HEK293 (cell line): ENCODE measurements around the gene HOXA3.

Experiments
- CTCF ChIA-PET: fragments of 350-600 bp; formaldehyde crosslinking; extraction: SDS; loops from one replicate; lab custom pipeline; 2021; ENCODE audit warnings: antibody characterized with exemption; lab: Yijun Ruan, JAX
- POLR2A ChIA-PET: fragments of 300-600 bp; formaldehyde crosslinking; extraction: SDS; loops from one replicate; lab custom pipeline; 2020; ENCODE audit warnings: antibody characterized with exemption, inconsistent platforms; lab: Yijun Ruan, JAX
- H3K27ac ChIP-seq: fragments of 200-500 bp; sonication (Bioruptor generic); 2 replicates; pipeline ENCODE4 v1.5.1; 2014; ENCODE audit warnings: low read depth, low read length, control low read depth, inconsistent platforms; ENCODE audit errors: extremely low read depth
- H3K36me3 ChIP-seq, 2 experiments: fragments of 200-500 bp in 1 of 2; sonication (Bioruptor generic) in 1 of 2; 1 replicate in 1 of 2; 2 replicates in 1 of 2; pipeline ENCODE4 v1.5.1; 2014 to 2017; ENCODE audit warnings: inconsistent platforms in 2 of 2, low read length in 2 of 2; ENCODE audit not compliant: control insufficient read depth in 2 of 2, insufficient read depth in 1 of 2
- H3K4me1 ChIP-seq: fragments of 200-500 bp; sonication (Bioruptor generic); 2 replicates; pipeline ENCODE4 v1.5.1; 2014; ENCODE audit warnings: mild to moderate bottlenecking, low read length, inconsistent platforms; ENCODE audit not compliant: control insufficient read depth, insufficient read depth
- H3K4me3 ChIP-seq: 2 replicates; pipeline ENCODE4 v1.5.1; 2011; ENCODE audit warnings: low read depth, mild to moderate bottlenecking, control low read depth, low read length, moderate library complexity
- H3K9me3 ChIP-seq: fragments of 200-500 bp; sonication (Bioruptor generic); 2 replicates; pipeline ENCODE4 v1.5.1; 2014; ENCODE audit warnings: low read depth, low read length, inconsistent platforms; ENCODE audit not compliant: control insufficient read depth, insufficient read depth
- KLF8 ChIP-seq: fragments of 450-650 bp; formaldehyde crosslinking; IDR thresholded peaks from 2 replicates; pipeline ENCODE4 v1.5.1; 2016; ENCODE audit warnings: missing biosample characterization, missing genetic modification characterization
- YY1 ChIP-seq: fragments of 450-650 bp; formaldehyde crosslinking; IDR thresholded peaks from 2 replicates; pipeline ENCODE4 v1.5.1; 2018; ENCODE audit warnings: missing biosample characterization, missing genetic modification characterization
- ZBTB8A ChIP-seq: fragments of 450-650 bp; formaldehyde crosslinking; IDR thresholded peaks from 2 replicates; pipeline ENCODE4 v1.5.1; 2016; ENCODE audit warnings: missing biosample characterization, missing genetic modification characterization
- ZFHX2 ChIP-seq: fragments of 450-650 bp; formaldehyde crosslinking; conservative IDR thresholded peaks from 2 replicates; pipeline ENCODE4 v1.5.1; 2016; ENCODE audit warnings: missing biosample characterization, missing genetic modification characterization
- ZNF132 ChIP-seq: fragments of 450-650 bp; formaldehyde crosslinking; IDR thresholded peaks from 2 replicates; pipeline ENCODE4 v1.5.1; 2017; ENCODE audit warnings: missing biosample characterization, missing genetic modification characterization, borderline replicate concordance
- ZNF335 ChIP-seq: fragments of 450-650 bp; formaldehyde crosslinking; conservative IDR thresholded peaks from 2 replicates; pipeline ENCODE4 v1.5.1; 2016; ENCODE audit warnings: missing biosample characterization, missing genetic modification characterization
- ZNF341 ChIP-seq: fragments of 450-650 bp; formaldehyde crosslinking; IDR thresholded peaks from 2 replicates; pipeline ENCODE4; 2016; ENCODE audit warnings: low read depth, missing biosample characterization, missing genetic modification characterization
- ZNF791 ChIP-seq: fragments of 450-650 bp; formaldehyde crosslinking; IDR thresholded peaks from 2 replicates; pipeline ENCODE4 v1.5.1; 2016; ENCODE audit warnings: missing biosample characterization, missing genetic modification characterization
- ZXDB ChIP-seq: fragments of 450-650 bp; formaldehyde crosslinking; IDR thresholded peaks from 2 replicates; pipeline ENCODE4 v1.5.1; 2016; ENCODE audit warnings: missing biosample characterization, missing genetic modification characterization
- TF ChIP-seq, protein P1 (sequence below): fragments of 450-650 bp; formaldehyde crosslinking; IDR thresholded peaks from 2 replicates; pipeline ENCODE4 v1.5.1; 2016; ENCODE audit warnings: missing biosample characterization, missing genetic modification characterization
- TF ChIP-seq, protein P2 (sequence below): fragments of 450-650 bp; formaldehyde crosslinking; IDR thresholded peaks from 2 replicates; pipeline ENCODE4 v1.5.1; 2016; ENCODE audit warnings: missing biosample characterization, missing genetic modification characterization
- TF ChIP-seq, protein P3 (sequence below): fragments of 450-650 bp; formaldehyde crosslinking; IDR thresholded peaks from 2 replicates; pipeline ENCODE4 v1.5.1; 2016; ENCODE audit warnings: missing biosample characterization, missing genetic modification characterization
- TF ChIP-seq, protein P4 (sequence below): fragments of 450-650 bp; formaldehyde crosslinking; IDR thresholded peaks from 2 replicates; pipeline ENCODE4 v1.5.1; 2017; ENCODE audit warnings: missing biosample characterization, missing genetic modification characterization
- TF ChIP-seq, protein P5 (sequence below): fragments of 450-650 bp; formaldehyde crosslinking; optimal IDR thresholded peaks from 2 replicates; pipeline ENCODE3; 2016; ENCODE audit warnings: missing biosample characterization, mild to moderate bottlenecking, missing genetic modification characterization

Gene HOXA3

DNA sequence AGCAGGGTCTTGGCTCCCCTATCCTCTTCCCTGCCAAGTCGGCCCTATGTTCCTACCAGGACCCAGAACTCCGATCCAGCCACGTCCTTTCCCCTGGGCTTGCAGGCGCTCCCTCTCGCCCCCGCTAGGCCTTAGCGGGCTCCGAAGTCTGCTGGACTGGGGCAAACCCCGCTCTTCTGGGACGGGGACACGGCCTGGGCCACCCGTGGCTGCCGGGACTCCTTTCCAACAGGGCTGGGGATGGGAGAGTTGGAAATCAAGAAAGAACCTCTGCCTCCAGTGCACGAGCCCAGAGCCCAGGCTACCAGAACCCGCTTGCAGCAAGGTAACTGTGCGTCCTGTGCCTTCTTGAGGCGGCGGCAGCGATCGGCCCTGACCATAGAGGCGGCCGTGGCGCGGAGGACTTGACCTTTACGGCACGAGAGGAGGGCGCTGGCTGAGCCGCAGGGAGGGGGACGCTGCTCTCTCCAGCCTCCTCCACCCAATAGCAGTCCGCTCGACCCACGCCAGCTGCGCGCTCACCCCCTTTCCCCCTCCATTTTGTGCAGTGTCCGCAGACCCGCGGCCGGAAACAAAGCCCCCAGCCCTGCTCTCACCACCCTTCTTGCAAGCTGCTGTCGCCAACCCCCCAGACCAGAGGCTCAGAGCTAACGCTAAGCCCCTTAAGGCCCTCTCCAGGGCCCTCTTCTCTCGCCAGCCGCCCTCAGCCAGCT, 39.6 kb upstream of the HOXA3 start:
- Histone ChIP-seq H3K9me3 (no peaks in the 10 kb centered on the region), H3K27ac (no peak overlapping the region), H3K36me3 (peaks cover 11 to 23% of the 10 kb centered on the region in 2 experiments; a peak in 2 of 3 replicates), H3K4me3 (no peak overlapping the region), H3K4me1 (peaks cover 27% of the 10 kb centered on the region)
- CTCF ChIA-PET: interaction anchor here (1.1 kb wide), 1 partner anchor 1299 kb away, joined by 4 read pairs; no protein-coding TSS in a partner anchor
- 0 out of 2 replicates have a peak, but pooled peaks have one; percentile 22 for TF ChIP-seq ZFHX2 (tag by site-specific recombination)
- no peak for TF ChIP-seq ZNF132 (tag by site-specific recombination)
- TF ChIP-seq, protein P1, sequence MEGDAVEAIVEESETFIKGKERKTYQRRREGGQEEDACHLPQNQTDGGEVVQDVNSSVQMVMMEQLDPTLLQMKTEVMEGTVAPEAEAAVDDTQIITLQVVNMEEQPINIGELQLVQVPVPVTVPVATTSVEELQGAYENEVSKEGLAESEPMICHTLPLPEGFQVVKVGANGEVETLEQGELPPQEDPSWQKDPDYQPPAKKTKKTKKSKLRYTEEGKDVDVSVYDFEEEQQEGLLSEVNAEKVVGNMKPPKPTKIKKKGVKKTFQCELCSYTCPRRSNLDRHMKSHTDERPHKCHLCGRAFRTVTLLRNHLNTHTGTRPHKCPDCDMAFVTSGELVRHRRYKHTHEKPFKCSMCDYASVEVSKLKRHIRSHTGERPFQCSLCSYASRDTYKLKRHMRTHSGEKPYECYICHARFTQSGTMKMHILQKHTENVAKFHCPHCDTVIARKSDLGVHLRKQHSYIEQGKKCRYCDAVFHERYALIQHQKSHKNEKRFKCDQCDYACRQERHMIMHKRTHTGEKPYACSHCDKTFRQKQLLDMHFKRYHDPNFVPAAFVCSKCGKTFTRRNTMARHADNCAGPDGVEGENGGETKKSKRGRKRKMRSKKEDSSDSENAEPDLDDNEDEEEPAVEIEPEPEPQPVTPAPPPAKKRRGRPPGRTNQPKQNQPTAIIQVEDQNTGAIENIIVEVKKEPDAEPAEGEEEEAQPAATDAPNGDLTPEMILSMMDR: no peak
- TF ChIP-seq, protein P2, sequence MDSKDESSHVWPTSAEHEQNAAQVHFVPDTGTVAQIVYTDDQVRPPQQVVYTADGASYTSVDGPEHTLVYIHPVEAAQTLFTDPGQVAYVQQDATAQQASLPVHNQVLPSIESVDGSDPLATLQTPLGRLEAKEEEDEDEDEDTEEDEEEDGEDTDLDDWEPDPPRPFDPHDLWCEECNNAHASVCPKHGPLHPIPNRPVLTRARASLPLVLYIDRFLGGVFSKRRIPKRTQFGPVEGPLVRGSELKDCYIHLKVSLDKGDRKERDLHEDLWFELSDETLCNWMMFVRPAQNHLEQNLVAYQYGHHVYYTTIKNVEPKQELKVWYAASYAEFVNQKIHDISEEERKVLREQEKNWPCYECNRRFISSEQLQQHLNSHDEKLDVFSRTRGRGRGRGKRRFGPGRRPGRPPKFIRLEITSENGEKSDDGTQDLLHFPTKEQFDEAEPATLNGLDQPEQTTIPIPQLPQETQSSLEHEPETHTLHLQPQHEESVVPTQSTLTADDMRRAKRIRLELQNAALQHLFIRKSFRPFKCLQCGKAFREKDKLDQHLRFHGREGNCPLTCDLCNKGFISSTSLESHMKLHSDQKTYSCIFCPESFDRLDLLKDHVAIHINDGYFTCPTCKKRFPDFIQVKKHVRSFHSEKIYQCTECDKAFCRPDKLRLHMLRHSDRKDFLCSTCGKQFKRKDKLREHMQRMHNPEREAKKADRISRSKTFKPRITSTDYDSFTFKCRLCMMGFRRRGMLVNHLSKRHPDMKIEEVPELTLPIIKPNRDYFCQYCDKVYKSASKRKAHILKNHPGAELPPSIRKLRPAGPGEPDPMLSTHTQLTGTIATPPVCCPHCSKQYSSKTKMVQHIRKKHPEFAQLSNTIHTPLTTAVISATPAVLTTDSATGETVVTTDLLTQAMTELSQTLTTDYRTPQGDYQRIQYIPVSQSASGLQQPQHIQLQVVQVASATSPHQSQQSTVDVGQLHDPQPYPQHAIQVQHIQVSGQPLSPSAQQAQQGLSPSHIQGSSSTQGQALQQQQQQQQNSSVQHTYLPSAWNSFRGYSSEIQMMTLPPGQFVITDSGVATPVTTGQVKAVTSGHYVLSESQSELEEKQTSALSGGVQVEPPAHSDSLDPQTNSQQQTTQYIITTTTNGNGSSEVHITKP (tag by site-specific recombination): peak; percentile 67
- TF ChIP-seq ZXDB (tag by site-specific recombination): peak; percentile 14; the same call in 1 of the 2 replicates
- no peak for TF ChIP-seq ZNF791 (tag by site-specific recombination)
- TF ChIP-seq, protein P3, sequence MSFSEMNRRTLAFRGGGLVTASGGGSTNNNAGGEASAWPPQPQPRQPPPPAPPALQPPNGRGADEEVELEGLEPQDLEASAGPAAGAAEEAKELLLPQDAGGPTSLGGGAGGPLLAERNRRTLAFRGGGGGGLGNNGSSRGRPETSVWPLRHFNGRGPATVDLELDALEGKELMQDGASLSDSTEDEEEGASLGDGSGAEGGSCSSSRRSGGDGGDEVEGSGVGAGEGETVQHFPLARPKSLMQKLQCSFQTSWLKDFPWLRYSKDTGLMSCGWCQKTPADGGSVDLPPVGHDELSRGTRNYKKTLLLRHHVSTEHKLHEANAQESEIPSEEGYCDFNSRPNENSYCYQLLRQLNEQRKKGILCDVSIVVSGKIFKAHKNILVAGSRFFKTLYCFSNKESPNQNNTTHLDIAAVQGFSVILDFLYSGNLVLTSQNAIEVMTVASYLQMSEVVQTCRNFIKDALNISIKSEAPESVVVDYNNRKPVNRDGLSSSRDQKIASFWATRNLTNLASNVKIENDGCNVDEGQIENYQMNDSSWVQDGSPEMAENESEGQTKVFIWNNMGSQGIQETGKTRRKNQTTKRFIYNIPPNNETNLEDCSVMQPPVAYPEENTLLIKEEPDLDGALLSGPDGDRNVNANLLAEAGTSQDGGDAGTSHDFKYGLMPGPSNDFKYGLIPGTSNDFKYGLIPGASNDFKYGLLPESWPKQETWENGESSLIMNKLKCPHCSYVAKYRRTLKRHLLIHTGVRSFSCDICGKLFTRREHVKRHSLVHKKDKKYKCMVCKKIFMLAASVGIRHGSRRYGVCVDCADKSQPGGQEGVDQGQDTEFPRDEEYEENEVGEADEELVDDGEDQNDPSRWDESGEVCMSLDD: peak; percentile 28; the same call in 1 of the 2 replicates
- TF ChIP-seq ZNF335 (tag by site-specific recombination): peak; percentile 49
- 0 out of 2 replicates have a peak, but pooled peaks have one; percentile 12 for TF ChIP-seq ZNF341 (tag by site-specific recombination)
- TF ChIP-seq, protein P4, sequence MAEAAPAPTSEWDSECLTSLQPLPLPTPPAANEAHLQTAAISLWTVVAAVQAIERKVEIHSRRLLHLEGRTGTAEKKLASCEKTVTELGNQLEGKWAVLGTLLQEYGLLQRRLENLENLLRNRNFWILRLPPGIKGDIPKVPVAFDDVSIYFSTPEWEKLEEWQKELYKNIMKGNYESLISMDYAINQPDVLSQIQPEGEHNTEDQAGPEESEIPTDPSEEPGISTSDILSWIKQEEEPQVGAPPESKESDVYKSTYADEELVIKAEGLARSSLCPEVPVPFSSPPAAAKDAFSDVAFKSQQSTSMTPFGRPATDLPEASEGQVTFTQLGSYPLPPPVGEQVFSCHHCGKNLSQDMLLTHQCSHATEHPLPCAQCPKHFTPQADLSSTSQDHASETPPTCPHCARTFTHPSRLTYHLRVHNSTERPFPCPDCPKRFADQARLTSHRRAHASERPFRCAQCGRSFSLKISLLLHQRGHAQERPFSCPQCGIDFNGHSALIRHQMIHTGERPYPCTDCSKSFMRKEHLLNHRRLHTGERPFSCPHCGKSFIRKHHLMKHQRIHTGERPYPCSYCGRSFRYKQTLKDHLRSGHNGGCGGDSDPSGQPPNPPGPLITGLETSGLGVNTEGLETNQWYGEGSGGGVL (tag by site-specific recombination): peak; percentile 39; the same call in 1 of the 2 replicates
- peak; percentile 31; the same call in 1 of the 2 replicates for TF ChIP-seq KLF8
- TF ChIP-seq YY1 (tag by site-specific recombination): 0 out of 2 replicates have a peak, but pooled peaks have one; percentile 32
- TF ChIP-seq, protein P5, sequence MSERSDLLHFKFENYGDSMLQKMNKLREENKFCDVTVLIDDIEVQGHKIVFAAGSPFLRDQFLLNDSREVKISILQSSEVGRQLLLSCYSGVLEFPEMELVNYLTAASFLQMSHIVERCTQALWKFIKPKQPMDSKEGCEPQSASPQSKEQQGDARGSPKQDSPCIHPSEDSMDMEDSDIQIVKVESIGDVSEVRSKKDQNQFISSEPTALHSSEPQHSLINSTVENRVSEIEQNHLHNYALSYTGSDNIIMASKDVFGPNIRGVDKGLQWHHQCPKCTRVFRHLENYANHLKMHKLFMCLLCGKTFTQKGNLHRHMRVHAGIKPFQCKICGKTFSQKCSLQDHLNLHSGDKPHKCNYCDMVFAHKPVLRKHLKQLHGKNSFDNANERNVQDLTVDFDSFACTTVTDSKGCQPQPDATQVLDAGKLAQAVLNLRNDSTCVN: peak; percentile 52
- TF ChIP-seq ZBTB8A: 0 out of 2 replicates have a peak, but pooled peaks have one; percentile 12
- POLR2A ChIA-PET: no interaction called here
